Astrocyte (in vitro differentiated cells and primary cell): ENCODE data around the gene WSCD1. TPM values are rescaled to one million over a fixed set of nuclear protein-coding genes. Genes with fewer than 3 reads are reported as not detected.

Experiments used
- DNase-seq: peaks from one replicate; pipeline ENCODE4 v3.0.0-alpha.2; 2010; ENCODE audit warnings: low read depth
- FAIRE-seq: peaks from 2 replicates; lab custom pipeline; 2011; peaks lifted over from hg19 to GRCh38; lab: Jason Lieb, UNC
- H2AFZ ChIP-seq: 2 replicates; pipeline ENCODE4 v1.6.0; 2012; ENCODE audit warnings: low read depth, low read length, inconsistent platforms
- H3K27ac ChIP-seq: 2 replicates; pipeline ENCODE4 v1.5.1; 2011; ENCODE audit warnings: low read depth, low read length, inconsistent platforms
- H3K27me3 ChIP-seq: 2 replicates; pipeline ENCODE4 v1.6.0; 2011; ENCODE audit warnings: low read length, inconsistent platforms; ENCODE audit not compliant: insufficient read depth
- H3K36me3 ChIP-seq: 2 replicates; pipeline ENCODE4 v1.5.1; 2011; ENCODE audit warnings: low read length, inconsistent platforms; ENCODE audit not compliant: insufficient read depth
- H3K4me1 ChIP-seq: 2 replicates; pipeline ENCODE4 v1.5.1; 2011; ENCODE audit warnings: low read length, inconsistent platforms; ENCODE audit not compliant: insufficient read depth
- H3K4me2 ChIP-seq: 2 replicates; pipeline ENCODE4 v1.6.0; 2012; ENCODE audit warnings: low read length, inconsistent platforms
- H3K4me3 ChIP-seq: 2 replicates; pipeline ENCODE4 v1.5.1; 2011; ENCODE audit warnings: low read depth, mild to moderate bottlenecking, low read length, inconsistent platforms; ENCODE audit not compliant: insufficient read depth
- H3K79me2 ChIP-seq: 2 replicates; pipeline ENCODE4 v1.6.0; 2012; ENCODE audit warnings: mild to moderate bottlenecking, low read length, inconsistent platforms; ENCODE audit not compliant: insufficient read depth
- H3K9ac ChIP-seq: 2 replicates; pipeline ENCODE4 v1.6.0; 2012; ENCODE audit warnings: mild to moderate bottlenecking, low read length, inconsistent platforms
- H3K9me3 ChIP-seq: 2 replicates; pipeline ENCODE4 v1.5.1; 2012; ENCODE audit warnings: low read depth, mild to moderate bottlenecking, low read length, inconsistent platforms; ENCODE audit not compliant: insufficient read depth
- H4K20me1 ChIP-seq: 2 replicates; pipeline ENCODE4 v1.6.0; 2012; ENCODE audit warnings: low read length, inconsistent platforms; ENCODE audit not compliant: insufficient read depth
- H3K27ac Mint-ChIP-seq: one replicate; pipeline ENCODE4 v1.8.0; 2021; ENCODE audit warnings: mild to moderate bottlenecking, mixed read lengths; ENCODE audit not compliant: unreplicated experiment
- H3K27me3 Mint-ChIP-seq: one replicate; pipeline ENCODE4 v1.8.0; 2021; ENCODE audit warnings: low read depth, mixed read lengths; ENCODE audit not compliant: unreplicated experiment
- H3K36me3 Mint-ChIP-seq: one replicate; pipeline ENCODE4 v1.8.0; 2021; ENCODE audit warnings: low read depth, mixed read lengths; ENCODE audit not compliant: unreplicated experiment
- H3K4me1 Mint-ChIP-seq: one replicate; pipeline ENCODE4 v1.8.0; 2021; ENCODE audit warnings: low read depth, mixed read lengths; ENCODE audit not compliant: unreplicated experiment
- H3K4me3 Mint-ChIP-seq: one replicate; pipeline ENCODE4 v1.8.0; 2021; ENCODE audit warnings: mild to moderate bottlenecking, moderate library complexity, mixed read lengths; ENCODE audit not compliant: unreplicated experiment
- H3K9me3 Mint-ChIP-seq: one replicate; pipeline ENCODE4 v1.8.0; 2021; ENCODE audit warnings: mild to moderate bottlenecking, mixed read lengths; ENCODE audit not compliant: unreplicated experiment
- EZH2 ChIP-seq: IDR thresholded peaks from 2 replicates; pipeline ENCODE4 v1.6.1; 2012; ENCODE audit warnings: mild to moderate bottlenecking, low read length, inconsistent platforms; ENCODE audit not compliant: insufficient read depth
- total RNA-seq: library from RNA; stranded (reverse); gene quantifications from 2 replicates; pipeline ENCODE4 v1.2.1, GENCODE V29; 2021
- TF ChIP-seq, protein P1 (sequence below): IDR thresholded peaks from 2 replicates; pipeline ENCODE4 v1.5.1; 2011; ENCODE audit warnings: low read depth, mild to moderate bottlenecking, inconsistent platforms, low read length, moderate library complexity; ENCODE audit not compliant: insufficient read depth

Gene WSCD1
- total RNA-seq, 1 donor from 2014 or later: 3.9 TPM

DNA sequence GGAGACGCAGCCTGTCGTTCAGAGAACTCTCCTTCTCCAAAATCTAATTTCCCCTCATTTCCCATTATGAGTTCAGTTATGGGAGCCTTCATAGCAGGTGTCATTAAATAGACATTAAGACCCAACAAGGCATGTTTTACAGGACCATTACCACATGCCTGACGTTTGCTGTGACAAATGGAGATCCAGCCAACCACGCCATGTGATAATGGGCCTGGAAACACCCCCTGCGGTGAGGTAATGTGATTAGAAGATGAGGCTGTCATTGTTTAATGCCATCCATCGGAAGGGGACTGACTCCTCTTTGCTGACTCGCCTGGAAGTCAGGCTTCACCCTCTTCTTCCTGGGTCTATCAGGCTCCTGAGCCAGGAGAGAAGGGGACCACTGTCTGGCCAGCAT, 76.9 kb downstream of the WSCD1 start:
- Mint-ChIP-seq H3K27ac (no peak overlapping the region), H3K27me3 (peaks cover 41% of the 10 kb centered on the region), H3K9me3 (peaks cover 7% of the 10 kb centered on the region), H3K4me1 (no peaks in the 10 kb centered on the region), H3K36me3 (no peaks in the 10 kb centered on the region), H3K4me3 (no peak overlapping the region)
- Histone ChIP-seq H2AFZ (no peak overlapping the region), H3K79me2 (no peaks in the 10 kb centered on the region), H3K4me2 (no peak overlapping the region), H3K4me1 (no peaks in the 10 kb centered on the region), H4K20me1 (no peaks in the 10 kb centered on the region), H3K9me3 (no peaks in the 10 kb centered on the region), H3K4me3 (no peak overlapping the region), H3K9ac (no peak overlapping the region), H3K27me3 (no peaks in the 10 kb centered on the region), H3K27ac (no peak overlapping the region), H3K36me3 (no peaks in the 10 kb centered on the region)
- DNase-seq (no peak), FAIRE-seq (no peak)
- no peak for TF ChIP-seq EZH2
- TF ChIP-seq, protein P1, sequence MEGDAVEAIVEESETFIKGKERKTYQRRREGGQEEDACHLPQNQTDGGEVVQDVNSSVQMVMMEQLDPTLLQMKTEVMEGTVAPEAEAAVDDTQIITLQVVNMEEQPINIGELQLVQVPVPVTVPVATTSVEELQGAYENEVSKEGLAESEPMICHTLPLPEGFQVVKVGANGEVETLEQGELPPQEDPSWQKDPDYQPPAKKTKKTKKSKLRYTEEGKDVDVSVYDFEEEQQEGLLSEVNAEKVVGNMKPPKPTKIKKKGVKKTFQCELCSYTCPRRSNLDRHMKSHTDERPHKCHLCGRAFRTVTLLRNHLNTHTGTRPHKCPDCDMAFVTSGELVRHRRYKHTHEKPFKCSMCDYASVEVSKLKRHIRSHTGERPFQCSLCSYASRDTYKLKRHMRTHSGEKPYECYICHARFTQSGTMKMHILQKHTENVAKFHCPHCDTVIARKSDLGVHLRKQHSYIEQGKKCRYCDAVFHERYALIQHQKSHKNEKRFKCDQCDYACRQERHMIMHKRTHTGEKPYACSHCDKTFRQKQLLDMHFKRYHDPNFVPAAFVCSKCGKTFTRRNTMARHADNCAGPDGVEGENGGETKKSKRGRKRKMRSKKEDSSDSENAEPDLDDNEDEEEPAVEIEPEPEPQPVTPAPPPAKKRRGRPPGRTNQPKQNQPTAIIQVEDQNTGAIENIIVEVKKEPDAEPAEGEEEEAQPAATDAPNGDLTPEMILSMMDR: no peak

DNA sequence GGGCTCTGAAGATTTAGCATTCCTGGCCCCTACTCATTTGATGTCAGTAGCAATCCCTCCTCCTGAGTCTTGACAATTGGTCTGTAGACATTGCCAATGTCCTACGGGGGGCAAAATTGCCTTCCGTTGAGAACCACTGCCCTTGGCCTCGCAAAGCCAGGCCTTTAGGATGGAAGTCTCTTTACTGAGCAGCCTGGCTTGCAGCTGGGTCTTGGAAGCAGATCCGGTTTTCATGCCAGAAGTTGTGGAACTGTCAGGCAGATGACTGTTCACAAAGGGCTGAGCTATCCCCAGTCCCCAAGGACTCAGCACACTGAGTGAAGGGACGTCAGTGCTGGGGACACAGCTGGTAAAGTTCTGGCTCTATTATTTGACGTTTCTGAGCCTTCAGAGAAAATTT, 83.2 kb downstream of the WSCD1 start:
- H3K4me2 ChIP-seq: no peak overlapping the region
- Mint-ChIP-seq H3K9me3 (peaks cover 9% of the 10 kb centered on the region), H3K4me1 (no peaks in the 10 kb centered on the region), H3K27ac (no peak overlapping the region), H3K27me3 (peaks cover 66% of the 10 kb centered on the region), H3K4me3 (no peak overlapping the region), H3K36me3 (no peaks in the 10 kb centered on the region)
- FAIRE-seq: no peak
- H4K20me1 ChIP-seq: no peaks in the 10 kb centered on the region
- no peak overlapping the region for H2AFZ ChIP-seq
- no peaks in the 10 kb centered on the region for H3K36me3 ChIP-seq
- no peaks in the 10 kb centered on the region for H3K9me3 ChIP-seq
- no peaks in the 10 kb centered on the region for H3K27me3 ChIP-seq
- TF ChIP-seq EZH2: no peak
- TF ChIP-seq, protein P1: no peak
- H3K79me2 ChIP-seq: no peaks in the 10 kb centered on the region
- H3K4me1 ChIP-seq: no peaks in the 10 kb centered on the region
- no peak overlapping the region for H3K4me3 ChIP-seq
- DNase-seq: no peak
- H3K9ac ChIP-seq: no peak overlapping the region
- H3K27ac ChIP-seq: no peak overlapping the region

DNA sequence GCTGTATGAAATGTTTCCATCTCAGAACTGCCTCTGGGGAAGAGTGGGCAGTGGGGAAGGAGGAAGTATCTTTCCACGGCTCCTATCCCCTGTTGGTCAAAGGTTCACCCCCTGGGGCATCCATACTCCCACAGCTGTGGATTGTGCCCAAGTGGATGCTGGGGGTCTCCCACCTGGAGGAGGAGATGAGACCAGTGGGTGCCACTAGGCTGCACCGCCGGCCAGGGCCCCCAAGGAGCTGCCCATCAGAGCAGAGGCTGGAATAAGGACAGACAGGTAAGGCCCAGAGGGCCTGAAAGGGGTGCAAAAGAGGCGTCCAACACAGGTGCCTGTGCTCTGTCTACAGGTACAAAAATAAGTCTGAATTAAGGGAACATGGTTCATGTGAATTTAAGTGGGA, 87.5 kb downstream of the WSCD1 start:
- Mint-ChIP-seq H3K27me3 (peaks cover 62% of the 10 kb centered on the region), H3K4me1 (peaks cover under 1% of the 10 kb centered on the region), H3K36me3 (no peaks in the 10 kb centered on the region), H3K4me3 (no peak overlapping the region), H3K27ac (no peak overlapping the region), H3K9me3 (peaks cover 7% of the 10 kb centered on the region)
- Histone ChIP-seq H3K27ac (no peak overlapping the region), H3K4me3 (no peak overlapping the region), H3K9me3 (no peaks in the 10 kb centered on the region), H3K4me2 (no peak overlapping the region), H3K79me2 (no peaks in the 10 kb centered on the region), H3K27me3 (peaks cover 13% of the 10 kb centered on the region), H2AFZ (no peak overlapping the region), H4K20me1 (no peaks in the 10 kb centered on the region), H3K36me3 (no peaks in the 10 kb centered on the region), H3K4me1 (no peaks in the 10 kb centered on the region), H3K9ac (no peak overlapping the region)
- DNase-seq (no peak), FAIRE-seq (no peak)
- TF ChIP-seq EZH2: no peak
- TF ChIP-seq, protein P1: no peak
